GDM1 (cell line): ENCODE results near the gene XRCC4.

Experiments used
- DNase-seq: peaks from one replicate; lab custom pipeline; 2025; lab: John Stamatoyannopoulos, UW

The XRCC4 gene

GRCh38 chr5:83071286-83072051 is 5.9 kb upstream of the XRCC4 start:
- DNase-seq: no peak

DNA sequence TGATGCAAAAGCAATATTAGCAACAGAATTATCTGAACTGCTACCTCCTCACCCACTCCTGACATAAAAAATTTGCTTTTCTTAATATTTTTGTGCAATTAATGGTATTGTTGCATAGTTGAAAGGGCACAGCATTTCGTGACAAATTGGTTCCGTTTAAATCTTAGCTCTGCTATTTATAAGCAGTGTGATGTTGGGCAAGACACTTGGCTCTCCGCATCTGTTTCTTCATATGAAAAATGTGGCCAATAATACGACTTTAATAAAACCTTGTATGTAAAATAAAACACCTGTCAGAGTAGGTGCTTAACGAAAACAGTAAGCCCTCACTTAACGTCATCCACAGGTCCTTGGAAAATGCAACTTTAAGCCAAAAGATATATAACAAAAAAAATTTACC is 4.4 kb upstream of the XRCC4 start:
- no peak for DNase-seq

DNA sequence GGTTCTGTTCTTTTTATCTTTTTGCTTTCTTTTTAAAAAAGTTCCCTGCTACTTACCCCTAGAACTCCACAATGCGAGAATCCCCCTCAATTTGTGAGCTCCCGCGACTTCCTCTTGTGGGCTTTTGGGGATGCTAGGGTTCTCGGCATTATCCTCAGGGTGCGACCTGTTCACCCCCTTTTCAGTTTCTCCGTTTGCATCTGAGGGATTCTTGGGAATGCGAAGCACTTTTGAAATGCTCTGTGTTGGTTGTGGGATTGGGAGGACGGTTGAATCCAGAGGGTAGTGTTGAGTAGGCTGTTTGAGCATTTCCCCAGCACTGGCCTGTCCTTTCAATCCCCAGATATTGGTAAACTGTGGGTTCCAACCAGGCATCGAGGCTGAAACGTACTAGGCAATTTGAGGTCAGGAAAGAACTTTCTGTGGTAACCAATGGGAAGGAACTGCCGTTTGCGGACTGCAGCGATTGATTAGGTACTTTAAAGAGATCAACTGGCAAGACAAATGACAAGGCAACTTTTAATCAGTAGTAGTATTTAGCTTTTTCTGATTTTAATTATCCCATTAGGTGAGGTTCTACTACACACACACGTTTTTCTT is 415 bp downstream of the XRCC4 start:
- DNase-seq: no peak

- no peak for DNase-seq
Observed at GRCh38 chr5:83082750-83083149, 5.4 kb downstream of the XRCC4 start.

GRCh38 chr5:83084336-83084735 is 7.0 kb downstream of the XRCC4 start:
- no peak for DNase-seq

DNA sequence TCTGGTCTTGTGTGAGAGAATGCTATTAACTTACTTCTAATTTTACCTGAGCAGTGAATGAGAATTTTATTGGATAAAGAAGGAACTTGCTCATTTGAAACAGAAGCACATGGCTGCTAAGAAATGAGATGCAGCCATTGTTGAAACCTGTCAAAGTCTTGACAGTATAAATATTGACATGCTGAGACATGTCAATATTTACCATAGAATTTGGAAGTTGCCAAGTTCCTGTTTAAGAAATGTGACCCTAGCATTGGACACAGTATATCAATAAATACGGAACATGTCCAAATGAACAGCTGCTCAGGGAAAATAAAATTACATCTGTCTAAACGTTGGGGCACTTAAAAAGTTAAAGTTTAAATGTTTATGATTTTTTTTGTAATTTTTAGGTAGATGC is 7.8 kb downstream of the XRCC4 start:
- DNase-seq: no peak

- DNase-seq: no peak
Observed at GRCh38 chr5:83090169-83090568, 12.8 kb downstream of the XRCC4 start.

DNA sequence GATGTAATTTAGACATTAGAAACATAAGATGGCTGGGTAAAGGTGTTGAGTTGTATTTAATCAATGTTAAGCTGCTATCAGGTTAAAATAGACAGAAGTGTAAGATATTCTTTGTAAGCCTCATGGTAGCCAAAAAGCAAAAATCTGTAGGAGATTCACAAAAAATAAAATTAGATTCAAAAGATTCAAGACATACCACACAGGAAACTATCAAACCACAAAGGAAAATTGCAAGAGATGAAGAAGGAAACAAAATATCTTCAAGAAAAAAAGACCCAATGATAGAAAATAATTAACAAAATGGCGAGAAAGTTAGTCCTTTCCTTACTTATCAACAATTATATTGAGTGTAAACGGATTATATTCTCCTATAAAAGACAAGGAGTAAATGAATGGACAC is 15.3 kb downstream of the XRCC4 start:
- no peak for DNase-seq

GRCh38 chr5:83093692-83094091 is 16.3 kb downstream of the XRCC4 start:
- no peak for DNase-seq

- no peak for DNase-seq
Observed at GRCh38 chr5:83095163-83095956, 18.0 kb downstream of the XRCC4 start.

- DNase-seq: no peak
Observed at GRCh38 chr5:83095957-83096539, 18.7 kb downstream of the XRCC4 start.

GRCh38 chr5:83096660-83097339 is 19.5 kb downstream of the XRCC4 start:
- DNase-seq: no peak

- no peak for DNase-seq
Observed at GRCh38 chr5:83097689-83098231, 20.4 kb downstream of the XRCC4 start.

DNA sequence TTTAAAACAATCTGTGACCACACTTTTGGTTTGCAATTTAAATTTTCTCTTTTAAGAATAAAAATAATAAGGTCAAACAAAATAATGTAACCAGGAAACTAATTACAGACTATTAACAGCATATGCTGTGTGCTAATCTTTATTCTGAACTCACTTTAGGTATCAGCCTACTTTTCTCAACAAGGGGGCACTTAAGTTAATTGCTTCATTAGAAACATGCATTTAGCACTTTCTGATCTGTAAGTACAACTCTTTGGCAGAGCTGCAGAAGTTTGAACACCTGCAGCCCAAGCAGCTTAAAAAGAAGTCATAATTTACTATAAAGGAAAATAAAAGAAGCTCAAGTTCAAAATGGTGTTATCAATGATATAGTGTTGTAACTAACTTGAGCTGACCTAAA is 21.7 kb downstream of the XRCC4 start:
- no peak for DNase-seq

GRCh38 chr5:83099445-83099844 is 22.1 kb downstream of the XRCC4 start:
- no peak for DNase-seq

GRCh38 chr5:83101514-83101913 is 24.2 kb downstream of the XRCC4 start:
- DNase-seq: no peak

DNA sequence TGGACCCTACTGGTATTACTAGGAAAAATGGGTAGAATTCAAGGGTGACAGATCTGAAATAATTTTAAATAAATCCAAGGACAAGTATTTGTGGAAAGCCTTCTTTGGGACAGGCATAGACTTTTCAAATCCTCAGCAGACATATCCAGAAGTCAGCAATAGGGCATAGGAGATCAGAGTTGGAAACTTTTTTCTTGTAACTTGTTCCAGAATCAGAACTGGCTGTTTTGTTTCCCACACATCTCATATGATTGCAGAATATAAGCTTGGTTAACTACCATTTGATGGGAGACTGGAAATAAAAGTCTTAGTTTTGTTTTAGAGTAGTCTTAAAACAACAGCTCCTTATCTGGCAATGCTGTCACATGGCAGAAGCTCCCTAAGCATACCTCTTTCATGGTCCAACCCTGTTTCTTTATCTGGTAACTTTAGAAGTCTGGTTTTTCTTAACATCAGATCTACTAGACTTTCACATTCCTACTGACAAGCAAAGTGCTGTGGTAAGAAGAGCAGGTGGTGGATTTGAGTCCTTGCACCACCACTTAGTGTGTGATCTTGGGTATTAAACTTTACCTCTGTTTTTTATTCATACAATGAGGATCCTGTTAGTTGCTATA is 25.1 kb downstream of the XRCC4 start:
- no peak for DNase-seq

- DNase-seq: no peak
Observed at GRCh38 chr5:83104021-83104420, 26.7 kb downstream of the XRCC4 start.

DNA sequence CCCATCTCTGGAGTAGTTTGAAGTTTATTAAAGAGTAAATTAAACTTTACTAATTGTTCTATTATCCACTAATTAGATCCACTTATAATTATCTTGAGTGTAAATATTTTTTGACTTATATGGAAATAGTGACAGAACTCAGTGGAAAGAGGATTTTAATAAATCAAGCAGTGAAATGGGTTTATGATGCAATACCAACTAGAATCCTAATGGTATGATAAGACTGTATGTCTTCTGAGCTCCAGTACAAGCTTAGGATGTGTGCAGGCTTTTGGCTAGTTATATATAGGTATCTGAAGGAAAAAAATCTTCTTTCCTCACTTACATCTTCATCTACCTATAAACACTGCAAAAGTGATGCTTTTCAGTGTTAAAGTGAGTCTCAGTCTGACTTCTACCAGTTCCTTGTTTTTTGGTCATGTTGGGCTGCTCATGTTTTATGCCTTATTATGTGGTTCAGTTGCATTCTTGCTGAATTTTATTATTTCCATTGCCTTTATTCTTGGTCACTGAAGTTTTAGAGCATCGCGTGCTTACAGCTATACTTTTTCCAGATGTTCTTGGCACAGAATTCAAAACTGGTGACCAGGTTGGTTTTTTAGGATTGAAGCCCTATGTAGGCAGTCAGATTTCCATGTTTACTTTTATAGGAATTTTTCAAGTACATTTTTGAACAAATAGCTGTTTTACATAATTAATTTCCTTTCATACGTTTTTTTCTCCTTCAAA is 30.5 kb downstream of the XRCC4 start:
- no peak for DNase-seq

DNA sequence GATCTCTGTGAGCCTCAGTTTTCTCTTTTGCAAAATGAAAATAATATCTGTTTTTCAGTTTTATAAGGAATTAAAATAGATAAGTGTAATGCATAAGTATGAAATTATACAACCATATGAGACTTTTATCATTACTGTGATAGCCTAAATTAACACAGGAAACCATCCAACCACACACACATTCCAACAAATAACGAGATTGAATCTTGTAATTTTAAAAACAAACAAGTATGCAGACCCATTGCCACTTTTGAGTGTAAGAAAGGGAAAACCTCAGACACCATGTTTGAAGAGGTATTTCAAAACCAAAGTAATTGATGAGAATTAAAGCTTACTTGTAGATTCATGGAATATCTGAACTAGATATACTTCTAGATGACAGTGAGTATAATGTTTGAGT is 32.0 kb downstream of the XRCC4 start:
- no peak for DNase-seq

DNA sequence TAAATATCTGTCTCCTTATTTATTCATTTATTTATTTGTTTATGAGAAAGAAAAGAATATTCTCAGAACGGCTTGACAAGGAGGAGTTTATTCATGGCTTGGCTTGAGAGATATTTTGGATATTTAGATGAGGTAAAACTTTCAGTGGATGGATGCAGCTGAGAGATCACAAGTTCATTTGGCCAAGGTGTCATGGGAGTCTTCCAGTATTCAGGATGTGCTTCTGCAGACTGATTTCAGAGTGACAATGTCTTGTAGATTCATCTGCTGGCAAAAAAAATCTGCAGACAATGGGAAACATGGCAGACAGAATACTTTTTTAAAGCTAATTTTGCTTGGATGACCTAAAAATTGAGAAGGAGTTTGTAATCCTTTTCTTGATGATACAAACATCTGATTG is 38.5 kb downstream of the XRCC4 start:
- no peak for DNase-seq
